ENCODE data around the gene CDH12.

Gene CDH12

DNA sequence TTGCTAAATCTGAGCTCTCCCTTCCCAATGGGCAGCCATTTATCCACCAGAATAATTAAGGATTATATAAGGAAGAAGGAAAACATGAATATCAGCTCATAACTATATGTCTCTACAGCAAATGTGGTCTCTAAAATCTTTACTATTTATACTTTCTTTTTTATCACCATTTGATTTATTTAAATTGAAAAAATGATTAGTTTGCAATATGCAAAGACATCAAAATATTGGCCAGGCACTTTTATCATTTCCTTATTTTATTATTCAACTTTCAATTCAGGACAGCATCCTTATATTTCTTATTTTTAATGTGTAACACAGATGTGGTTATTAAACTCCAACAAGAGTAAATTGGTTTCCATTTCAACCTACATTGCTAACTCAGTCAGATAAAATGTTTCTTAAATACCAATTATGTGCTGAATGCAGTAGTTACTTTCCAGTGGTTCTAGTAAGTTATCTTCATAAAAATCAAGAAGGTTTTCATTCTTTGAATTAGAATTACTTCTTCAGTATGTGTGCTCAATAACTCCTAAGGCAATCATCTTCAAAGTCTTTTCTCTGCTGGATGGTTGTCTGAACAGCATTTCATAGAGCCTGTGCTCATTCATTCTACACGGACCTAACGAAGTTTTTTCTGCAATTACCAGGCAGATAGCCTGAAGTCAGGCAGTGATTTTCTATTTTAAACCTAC, 1148.0 kb downstream of the CDH12 start:
- DNase-seq (ENCODE audit: low spot score) = no peak

- DNase-seq (ENCODE audit: low spot score) = no peak
Measured at GRCh38 chr5:21701317-21701716, 1151.8 kb downstream of the CDH12 start.
